Esophagus squamous epithelium (tissue), 5 donors: ENCODE data around the gene PIK3R5. TPM values are rescaled to one million over a fixed set of nuclear protein-coding genes. Genes with fewer than 3 reads are reported as not detected.

Experiments
- DNase-seq: peaks from one replicate; lab custom pipeline; 2025; lab: John Stamatoyannopoulos, UW
- H3K27ac ChIP-seq, 4 donors: fragments of 200-600 bp; sonication (generic); one replicate each; pipeline ENCODE4 v1.5.1; 2016 to 2019; ENCODE audit warnings: mild to moderate bottlenecking in 1 of 4
- H3K27me3 ChIP-seq, 4 donors: fragments of 200-600 bp; sonication (generic); 1 replicate in 3 of 4; 2 replicates in 1 of 4; pipeline versions ENCODE4 v1.5.1 to v1.6.0; 2017 to 2021; ENCODE audit warnings: antibody characterized with exemption in 1 of 4
- H3K36me3 ChIP-seq, 3 donors: fragments of 200-600 bp; sonication (generic); one replicate each; pipeline ENCODE4 v1.5.1; 2016 to 2019
- H3K4me1 ChIP-seq, 3 donors: fragments of 200-600 bp; sonication (generic); one replicate each; pipeline ENCODE4 v1.5.1; 2017 to 2019
- H3K4me3 ChIP-seq, 4 donors: fragments of 200-600 bp; sonication (generic); 1 replicate in 3 of 4; 2 replicates in 1 of 4; pipeline ENCODE4 v1.5.1; 2016 to 2019; ENCODE audit warnings: mild to moderate bottlenecking in 2 of 4, moderate library complexity in 1 of 4
- H3K9me3 ChIP-seq, 3 donors: fragments of 200-600 bp; sonication (generic); one replicate each; pipeline ENCODE4 v1.5.1; 2016 to 2019
- POLR2A ChIP-seq, 4 donors: fragments of 450-650 bp; IDR thresholded peaks; one replicate each; pipeline ENCODE4 v1.6.1; 2017; ENCODE audit warnings: antibody characterized with exemption in 4 of 4, mild to moderate bottlenecking in 4 of 4, moderate library complexity in 3 of 4
- WGBS, 2 donors: methylation state at CpG; one replicate each; pipeline ENCODE4 v1.1.5; 2018; 5-methylcytosine and 5-hydroxymethylcytosine counted together
- intact Hi-C: fragments of 100-400 bp; cut with DNase I; formaldehyde crosslinking; loops from one replicate; pipeline ENCODE4 v1.15.0; 2022
- total RNA-seq, 4 donors: library from RNA; depleted of rRNA; stranded (reverse); fragments of >200 nt; gene quantifications; one replicate each; pipeline ENCODE4 v1.1.0, GENCODE V29; 2016
- TF ChIP-seq, protein P1 (sequence below), 6 experiments: fragments of 450-650 bp in 4 of 6; fragments of 200-600 bp in 2 of 6; sonication (generic) in 2 of 6; IDR thresholded peaks; one replicate each; pipeline ENCODE4 v1.5.1; 2016 to 2019; ENCODE audit warnings: antibody characterized with exemption in 6 of 6, mild to moderate bottlenecking in 4 of 6, moderate library complexity in 4 of 6
- donor health status: DM: yes; HTN: yes; CAD: no.

Gene PIK3R5
- total RNA-seq, 4 donors from 2014 or later: 1.8 to 8.8 (median 3.1) TPM

DNA sequence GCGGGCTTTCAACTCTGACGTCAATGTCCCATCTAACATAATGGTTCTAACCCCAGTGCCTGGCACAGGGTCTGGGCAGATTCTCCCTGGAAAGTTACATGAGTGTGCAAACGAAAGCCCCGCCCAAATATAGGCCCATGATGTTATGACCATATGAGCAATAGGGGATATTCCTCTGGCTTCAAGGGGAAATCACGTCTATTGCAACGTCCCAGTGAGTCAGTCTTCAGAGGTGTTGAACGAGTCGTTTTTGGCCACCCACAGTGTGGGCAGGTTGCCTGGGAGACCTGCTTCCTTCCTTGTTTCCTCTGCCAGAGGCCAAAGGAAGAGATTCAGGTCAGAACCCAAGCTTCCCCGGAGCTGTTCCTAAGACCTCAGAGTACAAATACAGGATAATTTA, 30.3 kb downstream of the PIK3R5 start:
- TF ChIP-seq POLR2A (IDR thresholded peaks at IDR 0.05): no peak
- TF ChIP-seq, protein P1, sequence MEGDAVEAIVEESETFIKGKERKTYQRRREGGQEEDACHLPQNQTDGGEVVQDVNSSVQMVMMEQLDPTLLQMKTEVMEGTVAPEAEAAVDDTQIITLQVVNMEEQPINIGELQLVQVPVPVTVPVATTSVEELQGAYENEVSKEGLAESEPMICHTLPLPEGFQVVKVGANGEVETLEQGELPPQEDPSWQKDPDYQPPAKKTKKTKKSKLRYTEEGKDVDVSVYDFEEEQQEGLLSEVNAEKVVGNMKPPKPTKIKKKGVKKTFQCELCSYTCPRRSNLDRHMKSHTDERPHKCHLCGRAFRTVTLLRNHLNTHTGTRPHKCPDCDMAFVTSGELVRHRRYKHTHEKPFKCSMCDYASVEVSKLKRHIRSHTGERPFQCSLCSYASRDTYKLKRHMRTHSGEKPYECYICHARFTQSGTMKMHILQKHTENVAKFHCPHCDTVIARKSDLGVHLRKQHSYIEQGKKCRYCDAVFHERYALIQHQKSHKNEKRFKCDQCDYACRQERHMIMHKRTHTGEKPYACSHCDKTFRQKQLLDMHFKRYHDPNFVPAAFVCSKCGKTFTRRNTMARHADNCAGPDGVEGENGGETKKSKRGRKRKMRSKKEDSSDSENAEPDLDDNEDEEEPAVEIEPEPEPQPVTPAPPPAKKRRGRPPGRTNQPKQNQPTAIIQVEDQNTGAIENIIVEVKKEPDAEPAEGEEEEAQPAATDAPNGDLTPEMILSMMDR (IDR thresholded peaks at IDR 0.05): no peak
- no peaks in the 10 kb centered on the region for H3K36me3 ChIP-seq
- DNase-seq: no peak
- peaks cover 0 to 4% (median 0%) of the 10 kb centered on the region in 4 donors for H3K27me3 ChIP-seq
- 26 to 32% methylated on average over 8 to 9 of the region's 9 CpGs for WGBS, 2 donors
- no peak overlapping the region for H3K27ac ChIP-seq
- no peaks in the 10 kb centered on the region for H3K9me3 ChIP-seq
- peaks cover 0 to 5% (median 0%) of the 10 kb centered on the region in 3 donors for H3K4me1 ChIP-seq
- intact Hi-C loops: no loop called here
- no peak overlapping the region for H3K4me3 ChIP-seq

DNA sequence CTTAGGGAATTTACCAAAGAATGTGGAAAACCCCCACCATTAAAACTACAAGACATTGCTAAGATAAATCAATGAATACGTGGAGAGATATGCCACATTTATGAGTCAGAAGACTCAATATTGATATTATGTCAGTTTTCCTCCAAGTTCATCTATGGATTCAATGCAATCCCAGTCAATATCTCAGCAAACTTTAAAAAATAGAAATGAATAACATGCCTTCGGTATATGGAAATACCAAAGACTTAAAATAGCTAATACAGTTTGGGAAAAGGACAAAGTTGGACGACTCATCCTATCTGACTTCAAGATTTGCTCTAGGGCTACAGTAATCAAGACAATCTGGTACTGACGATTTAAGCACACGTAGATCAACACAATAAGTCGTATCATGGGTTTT, 31.2 kb downstream of the PIK3R5 start:
- WGBS, 2 donors: 60 to 64% methylated on average over 6 of the region's 6 CpGs
- DNase-seq: no peak
- H3K9me3 ChIP-seq: peaks cover 0 to 5% (median 0%) of the 10 kb centered on the region in 3 donors
- H3K4me3 ChIP-seq: no peak overlapping the region
- intact Hi-C loops: no loop called here
- H3K36me3 ChIP-seq: no peaks in the 10 kb centered on the region
- no peak overlapping the region for H3K27ac ChIP-seq
- no peaks in the 10 kb centered on the region for H3K4me1 ChIP-seq
- no peak for TF ChIP-seq POLR2A (IDR thresholded peaks at IDR 0.05)
- TF ChIP-seq, protein P1 (IDR thresholded peaks at IDR 0.05): no peak
- no peaks in the 10 kb centered on the region for H3K27me3 ChIP-seq

DNA sequence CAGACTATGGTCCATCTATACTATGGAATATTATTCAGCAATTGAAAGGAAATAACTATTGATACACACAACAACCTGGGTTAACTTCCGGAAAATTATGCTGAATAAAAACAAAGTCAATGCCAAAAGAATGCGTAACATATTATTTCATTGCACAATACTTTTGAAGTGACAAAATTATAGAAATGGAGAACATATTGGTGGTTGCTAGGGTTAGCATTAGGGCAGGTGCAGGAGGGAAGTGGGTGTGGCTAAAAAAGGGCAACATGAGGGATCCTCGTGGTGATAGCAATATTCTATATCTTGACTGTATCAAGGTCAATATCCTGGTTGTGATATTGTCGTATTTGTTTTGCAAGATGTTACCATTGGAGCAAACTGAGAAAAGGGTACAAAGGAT, 34.9 kb downstream of the PIK3R5 start:
- intact Hi-C loops: no loop called here
- no peak overlapping the region for H3K27ac ChIP-seq
- no peak for DNase-seq
- no peaks in the 10 kb centered on the region for H3K4me1 ChIP-seq
- no peaks in the 10 kb centered on the region for H3K27me3 ChIP-seq
- TF ChIP-seq, protein P1 (IDR thresholded peaks at IDR 0.05): no peak
- no peak for TF ChIP-seq POLR2A (IDR thresholded peaks at IDR 0.05)
- H3K4me3 ChIP-seq: no peak overlapping the region
- whole genome bisulfite sequencing, 2 donors: 74 to 79% methylated on average over 4 of the region's 4 CpGs
- H3K9me3 ChIP-seq: peaks cover 0 to 31% (median 22%) of the 10 kb centered on the region in 3 donors
- no peaks in the 10 kb centered on the region for H3K36me3 ChIP-seq

DNA sequence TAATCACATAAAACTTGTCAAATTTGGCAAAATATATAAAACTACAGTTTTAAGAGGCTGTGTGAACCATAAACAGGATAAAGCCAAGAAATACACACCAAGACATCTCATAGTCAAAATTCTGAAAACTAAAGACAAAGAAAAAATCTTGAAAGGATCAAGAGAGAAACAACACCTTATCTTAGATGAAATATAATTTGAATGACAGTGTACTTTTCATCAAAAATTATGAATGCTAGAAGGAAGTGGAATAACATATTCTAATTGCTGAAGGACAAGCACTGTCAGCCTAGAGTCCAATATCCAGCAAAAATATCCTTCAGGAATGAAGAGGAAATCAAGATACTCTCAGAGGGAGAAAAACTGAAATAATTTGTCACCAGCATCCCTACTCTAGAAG, 37.2 kb downstream of the PIK3R5 start:
- intact Hi-C loops: no loop called here
- TF ChIP-seq, protein P1 (IDR thresholded peaks at IDR 0.05): no peak
- no peak for TF ChIP-seq POLR2A (IDR thresholded peaks at IDR 0.05)
- no peak overlapping the region for H3K27ac ChIP-seq
- no peak for DNase-seq
- no peak overlapping the region for H3K4me3 ChIP-seq
- no peaks in the 10 kb centered on the region for H3K4me1 ChIP-seq
- no peaks in the 10 kb centered on the region for H3K36me3 ChIP-seq
- peaks cover 0 to 31% (median 22%) of the 10 kb centered on the region in 3 donors for H3K9me3 ChIP-seq
- H3K27me3 ChIP-seq: no peaks in the 10 kb centered on the region

DNA sequence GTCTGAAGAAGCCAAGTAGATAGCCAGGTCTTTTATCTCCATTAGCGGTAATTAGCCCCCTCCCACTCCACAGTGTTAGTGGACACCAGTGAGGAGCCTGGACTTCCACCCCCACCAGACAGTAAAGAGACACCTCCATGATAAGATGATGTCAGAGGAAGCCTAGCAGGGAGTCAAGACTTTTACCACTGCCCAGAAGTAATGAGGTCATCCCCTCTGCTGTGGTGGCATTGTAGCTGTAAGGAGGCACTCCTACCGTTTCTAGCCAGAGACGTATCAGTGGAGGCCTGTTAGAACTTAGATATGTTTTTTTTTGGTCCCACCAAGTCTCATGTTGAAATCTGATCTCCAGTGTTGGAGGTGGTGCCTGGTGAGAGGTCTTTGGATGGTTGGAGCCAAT, 38.1 kb downstream of the PIK3R5 start:
- no peak for TF ChIP-seq POLR2A (IDR thresholded peaks at IDR 0.05)
- TF ChIP-seq, protein P1 (IDR thresholded peaks at IDR 0.05): no peak
- Histone ChIP-seq H3K36me3 (no peaks in the 10 kb centered on the region), H3K27ac (no peak overlapping the region), H3K9me3 (peaks cover 0 to 31% (median 22%) of the 10 kb centered on the region in 3 donors), H3K4me1 (no peaks in the 10 kb centered on the region), H3K4me3 (no peak overlapping the region), H3K27me3 (no peaks in the 10 kb centered on the region)
- intact Hi-C loops: no loop called here
- DNase-seq: no peak
- 91 to 92% methylated on average over 2 to 3 of the region's 3 CpGs for WGBS, 2 donors
